Measurements from ENCODE around the gene RBPMS2.

- no peak for TF ChIP-seq CTCF (IDR thresholded peaks at IDR 0.05; ENCODE audit: low read depth, low read length, missing input control)
- TF ChIP-seq ATF3 (IDR thresholded peaks at IDR 0.05) = no peak
- TF ChIP-seq EGR1 (IDR thresholded peaks at IDR 0.05; ENCODE audit: low read depth in 2 of 2) = no peak
- peak; percentile 41 for TF ChIP-seq REST (IDR thresholded peaks at IDR 0.05)
- TF ChIP-seq JUND (IDR thresholded peaks at IDR 0.05) = peak in 1 of 2 donors; percentile 68
- TF ChIP-seq YY1 (IDR thresholded peaks at IDR 0.05) = peak; percentile 69
Measured at GRCh38 chr15:64705006-64705405, 70.4 kb downstream of the RBPMS2 start.

All from liver (tissue), 3 donors.